SK-N-MC (cell line): Measurements from ENCODE around the gene FOXR1.

Source experiments
- EZH2 ChIP-seq: fragments of 200-600 bp; sonication (generic); IDR thresholded peaks from one replicate; pipeline ENCODE4 v1.6.1; 2017; ENCODE audit warnings: antibody characterized with exemption
- POLR2AphosphoS5 ChIP-seq: IDR thresholded peaks from 2 replicates; pipeline ENCODE4 v1.6.1; 2012; ENCODE audit warnings: mild to moderate bottlenecking, low read depth, low read length, borderline replicate concordance

GRCh38 chr11:118973985-118974384 lies 2.4 kb downstream of the FOXR1 start:
- TF ChIP-seq EZH2 = no peak
- TF ChIP-seq POLR2AphosphoS5 = no peak
